BE2C (cell line): Measurements from ENCODE around the gene CROCC2.

Experiments
- DNase-seq: peaks from one replicate; pipeline ENCODE4 v3.0.0-alpha.2; 2020
- H3K27me3 ChIP-seq: fragments of 250-450 bp; sonication (Bioruptor Pico); 2 replicates; pipeline ENCODE4 v1.5.1; 2020; ENCODE audit warnings: mild to moderate bottlenecking
- H3K36me3 ChIP-seq: fragments of 250-450 bp; sonication (Bioruptor Pico); 2 replicates; pipeline ENCODE4 v1.5.1; 2020; ENCODE audit warnings: mild to moderate bottlenecking
- H3K4me1 ChIP-seq: fragments of 250-450 bp; sonication (Bioruptor Pico); 2 replicates; pipeline ENCODE4 v1.5.1; 2020
- H3K4me3 ChIP-seq: 2 replicates; pipeline ENCODE4 v1.5.1; 2011; ENCODE audit warnings: low read depth, low read length
- H3K9me3 ChIP-seq: fragments of 250-450 bp; sonication (Bioruptor Pico); 2 replicates; pipeline ENCODE4 v1.5.1; 2020
- CTCF ChIP-seq: IDR thresholded peaks from 2 replicates; pipeline ENCODE4 v1.5.1; 2012; ENCODE audit warnings: mild to moderate bottlenecking, low read depth, low read length

The CROCC2 gene

GRCh38 chr2:241033994-241034393 lies 127.9 kb downstream of the CROCC2 start:
- H3K4me3 ChIP-seq: no peak overlapping the region
- no peaks in the 10 kb centered on the region for H3K27me3 ChIP-seq
- no peaks in the 10 kb centered on the region for H3K9me3 ChIP-seq
- H3K4me1 ChIP-seq: no peaks in the 10 kb centered on the region
- TF ChIP-seq CTCF: no peak
- no peak for DNase-seq
- H3K36me3 ChIP-seq: no peaks in the 10 kb centered on the region

DNA sequence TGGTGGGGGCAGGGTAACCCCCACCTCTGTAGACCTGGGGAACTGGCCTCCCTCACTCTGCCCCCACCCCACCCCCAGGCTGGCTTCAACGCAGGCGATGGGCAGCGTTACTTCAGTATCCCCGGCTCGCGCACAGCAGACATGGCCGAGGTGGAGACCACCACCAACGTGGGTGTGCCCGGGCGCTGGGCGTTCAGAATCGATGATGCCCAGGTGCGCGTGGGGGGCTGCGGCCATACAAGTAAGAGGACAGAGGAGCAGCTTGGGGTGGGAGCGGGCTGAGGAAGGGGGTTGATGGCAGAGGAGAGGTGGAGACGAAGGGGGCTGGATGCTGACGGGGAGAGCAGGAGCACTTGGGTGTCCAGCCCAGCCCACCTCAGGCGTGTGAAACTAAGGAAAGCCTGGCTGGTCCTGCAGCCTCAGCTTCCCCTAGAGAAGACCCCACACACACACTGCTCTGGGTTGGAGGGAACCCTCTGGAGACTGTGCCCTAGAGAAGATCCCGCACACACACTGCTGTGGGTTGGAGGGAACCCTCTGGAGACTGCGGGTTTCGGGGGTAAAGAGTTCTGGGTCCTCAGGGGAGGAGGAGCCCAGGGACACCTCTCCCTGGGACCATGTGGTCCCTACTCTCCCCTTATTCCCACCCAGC lies 128.5 kb downstream of the CROCC2 start:
- no peaks in the 10 kb centered on the region for H3K36me3 ChIP-seq
- no peak for TF ChIP-seq CTCF
- no peak for DNase-seq
- no peaks in the 10 kb centered on the region for H3K9me3 ChIP-seq
- no peak overlapping the region for H3K4me3 ChIP-seq
- H3K27me3 ChIP-seq: no peaks in the 10 kb centered on the region
- H3K4me1 ChIP-seq: no peaks in the 10 kb centered on the region

- Histone ChIP-seq H3K9me3 (no peaks in the 10 kb centered on the region), H3K4me1 (no peaks in the 10 kb centered on the region), H3K4me3 (no peak overlapping the region), H3K27me3 (no peaks in the 10 kb centered on the region), H3K36me3 (no peaks in the 10 kb centered on the region)
- no peak for TF ChIP-seq CTCF
- no peak for DNase-seq
Observed at GRCh38 chr2:241035142-241035817, 129.1 kb downstream of the CROCC2 start.

GRCh38 chr2:241035818-241036396 lies 129.8 kb downstream of the CROCC2 start:
- DNase-seq: no peak
- Histone ChIP-seq H3K4me1 (no peaks in the 10 kb centered on the region), H3K27me3 (no peaks in the 10 kb centered on the region), H3K9me3 (no peaks in the 10 kb centered on the region), H3K36me3 (no peaks in the 10 kb centered on the region), H3K4me3 (no peak overlapping the region)
- TF ChIP-seq CTCF: no peak

GRCh38 chr2:241036397-241036963 lies 130.3 kb downstream of the CROCC2 start:
- Histone ChIP-seq H3K9me3 (no peaks in the 10 kb centered on the region), H3K4me1 (no peaks in the 10 kb centered on the region), H3K36me3 (no peaks in the 10 kb centered on the region), H3K27me3 (no peaks in the 10 kb centered on the region), H3K4me3 (no peak overlapping the region)
- no peak for DNase-seq
- no peak for TF ChIP-seq CTCF
